Endothelial cell of umbilical vein (primary cell): ENCODE data around the gene MAP3K14. TPM values are rescaled to one million over a fixed set of nuclear protein-coding genes. Genes with fewer than 3 reads are reported as not detected.

Source experiments
- BruUV-seq: library from RNA; stranded (reverse); fragments of 400-500 nt; replicated peaks from 2 replicates; lab custom pipeline; 2021; lab: Mats Ljungman, UMichigan
- CTCF ChIA-PET: fragments of 300-600, 350-600 bp; sonication (Branson Sonifier 250); formaldehyde crosslinking; loops from one replicate; lab custom pipeline; 2021; ENCODE audit warnings: antibody characterized with exemption, inconsistent platforms; lab: Charles Lee
- POLR2A ChIA-PET: fragments of 300-600, 350-600 bp; sonication (Branson Sonifier 250); formaldehyde crosslinking; loops from one replicate; lab custom pipeline; 2021; ENCODE audit warnings: antibody characterized with exemption, inconsistent platforms; lab: Charles Lee
- DNase-seq: peaks from one replicate; pipeline ENCODE4 v3.0.0-alpha.2; 2011; ENCODE audit warnings: low read depth, low spot score
- FAIRE-seq: peaks from 2 replicates; lab custom pipeline; 2011; peaks lifted over from hg19 to GRCh38; lab: Jason Lieb, UNC
- H2AFZ ChIP-seq: 2 replicates; pipeline ENCODE4 v1.6.0; 2012; ENCODE audit warnings: low read depth, low read length, control low read depth, inconsistent platforms
- H3K27ac ChIP-seq: 2 replicates; pipeline ENCODE4 v1.5.1; 2011; ENCODE audit warnings: low read depth, mild to moderate bottlenecking, control low read depth, low read length, moderate library complexity; ENCODE audit not compliant: insufficient read depth
- H3K27me3 ChIP-seq, 2 experiments: 2 replicates each; pipeline versions ENCODE4 v1.6.0 to v1.6.1; 2011; ENCODE audit warnings: low read length in 2 of 2, mixed read lengths in 1 of 2; ENCODE audit not compliant: control insufficient read depth in 2 of 2, insufficient read depth in 2 of 2
- H3K36me3 ChIP-seq, 2 experiments: 2 replicates in 1 of 2; 3 replicates in 1 of 2; pipeline ENCODE4 v1.5.1; 2011; ENCODE audit warnings: low read length in 2 of 2, mild to moderate bottlenecking in 1 of 2, moderate library complexity in 1 of 2; ENCODE audit not compliant: control insufficient read depth in 2 of 2, insufficient read depth in 2 of 2; ENCODE audit errors: extremely low read depth in 1 of 2
- H3K4me1 ChIP-seq: 3 replicates; pipeline ENCODE4 v1.5.1; 2011; ENCODE audit warnings: mild to moderate bottlenecking, low read length; ENCODE audit not compliant: control insufficient read depth, insufficient read depth; ENCODE audit errors: extremely low read depth
- H3K4me2 ChIP-seq: 2 replicates; pipeline ENCODE4 v1.6.1; 2011; ENCODE audit warnings: low read length, control low read depth, mixed read lengths; ENCODE audit not compliant: insufficient read depth
- H3K4me3 ChIP-seq, 3 experiments: fragments of 200-600 bp in 1 of 3; sonication (generic), shearing (Covaris generic) in 1 of 3; replicated peaks in 1 of 3; 2 replicates each; pipeline ENCODE4 v1.5.1; 2011 to 2016; ENCODE audit warnings: control low read depth in 3 of 3, low read length in 3 of 3, mild to moderate bottlenecking in 2 of 3, inconsistent platforms in 1 of 3, low read depth in 1 of 3, moderate library complexity in 1 of 3; ENCODE audit not compliant: insufficient read depth in 1 of 3
- H3K79me2 ChIP-seq: 2 replicates; pipeline ENCODE4 v1.6.0; 2012; ENCODE audit warnings: low read length, inconsistent platforms; ENCODE audit not compliant: control insufficient read depth, insufficient read depth
- H3K9ac ChIP-seq: replicated peaks from 2 replicates; pipeline ENCODE3; 2011; ENCODE audit warnings: low read length, control low read depth; ENCODE audit not compliant: insufficient read depth; ENCODE audit errors: extremely low read depth
- H3K9me1 ChIP-seq: replicated peaks from 3 replicates; pipeline ENCODE4 v1.6.0; 2011; ENCODE audit warnings: mild to moderate bottlenecking, low read length; ENCODE audit not compliant: control insufficient read depth, insufficient read depth; ENCODE audit errors: extremely low read depth
- H3K9me3 ChIP-seq: replicated peaks from 2 replicates; pipeline ENCODE4 v1.5.1; 2012; ENCODE audit warnings: low read length, inconsistent platforms; ENCODE audit not compliant: control insufficient read depth, insufficient read depth
- H4K20me1 ChIP-seq: replicated peaks from 2 replicates; pipeline ENCODE3; 2011; ENCODE audit warnings: mild to moderate bottlenecking, low read length; ENCODE audit not compliant: control insufficient read depth, insufficient read depth; ENCODE audit errors: extremely low read depth
- EZH2 ChIP-seq: IDR thresholded peaks from 2 replicates; pipeline ENCODE4 v1.6.1; 2012; ENCODE audit warnings: borderline replicate concordance, low read depth, mild to moderate bottlenecking, moderate library complexity, low read length, inconsistent platforms; ENCODE audit not compliant: severe bottlenecking
- FOS ChIP-seq: IDR thresholded peaks from 2 replicates; pipeline ENCODE4 v1.6.1; 2011; ENCODE audit warnings: mild to moderate bottlenecking, low read length, moderate library complexity, borderline replicate concordance; ENCODE audit not compliant: insufficient read depth
- GATA2 ChIP-seq: IDR thresholded peaks from 2 replicates; pipeline ENCODE4 v1.7.0; 2011; ENCODE audit warnings: low read depth, mild to moderate bottlenecking, moderate library complexity, mixed read lengths, low read length; ENCODE audit not compliant: insufficient read length, insufficient read depth
- JUN ChIP-seq: IDR thresholded peaks from 2 replicates; pipeline ENCODE4 v1.6.1; 2011; ENCODE audit warnings: borderline replicate concordance, low read depth; ENCODE audit not compliant: insufficient read length, insufficient read depth
- MYC ChIP-seq: IDR thresholded peaks from one replicate; pipeline ENCODE4 v1.6.1; 2011; ENCODE audit warnings: mild to moderate bottlenecking, low read depth, low read length
- POLR2A ChIP-seq: IDR thresholded peaks from 2 replicates; pipeline ENCODE4 v1.6.1; 2012; ENCODE audit warnings: low read depth, mild to moderate bottlenecking, control low read depth, low read length
- POLR2AphosphoS5 ChIP-seq: IDR thresholded peaks from 2 replicates; pipeline ENCODE4 v1.6.1; 2012; ENCODE audit warnings: low read depth, mild to moderate bottlenecking, control low read depth, low read length, moderate library complexity; ENCODE audit not compliant: insufficient read depth
- dilution Hi-C: fragments of 300-500 bp; cut with MboI; formaldehyde crosslinking; loops from one replicate; pipeline ENCODE4 v1.15.0; 2019; ENCODE audit warnings: low sequenced_read_pairs; ENCODE audit not compliant: extremely low pct_ligation_motif_present
- intact Hi-C: fragments of 100-400 bp; cut with micrococcal nuclease; formaldehyde crosslinking; loops from one replicate; pipeline ENCODE4 v1.10.0; 2022
- polyA plus RNA-seq, 4 experiments: library from polyadenylated mRNA; depleted of rRNA in 3 of 4; stranded (reverse) in 3 of 4; unstranded in 1 of 4; fragments of >200 nt; gene quantifications; 2 replicates each; pipeline versions ENCODE4 v1.2.1 to v1.2.3, GENCODE V29; 2011 to 2012; ENCODE audit warnings: missing spikeins in 1 of 4
- total RNA-seq: library from RNA; stranded (reverse); gene quantifications from 2 replicates; pipeline ENCODE4 v1.2.3, GENCODE V29; 2021
- TF ChIP-seq, protein P1 (sequence below), 2 donors: IDR thresholded peaks; 1 replicate in 1 of 2; 2 replicates in 1 of 2; pipeline ENCODE4 v1.5.1; 2011; ENCODE audit warnings: low read length in 2 of 2, mild to moderate bottlenecking in 2 of 2, moderate library complexity in 2 of 2, control low read depth in 1 of 2, inconsistent platforms in 1 of 2, low read depth in 1 of 2; ENCODE audit not compliant: insufficient read depth in 1 of 2; ENCODE audit errors: extremely low read depth in 1 of 2
- TF ChIP-seq, protein P2 (sequence below): IDR thresholded peaks from 2 replicates; pipeline ENCODE4 v1.6.1; 2011; ENCODE audit not compliant: insufficient read depth, insufficient read length

The MAP3K14 gene
- total and polyA plus RNA-seq, 2 donors (not counting 3 experiments of a cell fraction or from before 2014, with no cell fraction given), result 5.4 to 9.8 TPM

DNA sequence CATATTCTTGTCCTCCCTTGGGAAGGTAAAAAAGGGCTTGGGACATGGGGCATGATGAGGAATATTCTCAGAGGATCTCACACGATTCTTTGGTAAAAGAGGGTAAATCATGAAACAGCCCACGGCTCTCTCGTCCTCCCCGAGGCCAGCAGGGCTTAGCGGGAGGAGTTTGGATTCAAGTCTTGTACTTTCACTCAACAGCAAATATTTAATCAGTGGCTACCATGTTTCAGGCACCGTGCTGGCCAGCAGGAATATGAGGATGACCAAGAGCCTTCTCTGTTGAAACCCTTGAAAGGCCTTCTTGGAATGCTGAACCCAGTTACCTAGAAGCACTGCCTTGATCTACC is 8.8 kb downstream of the MAP3K14 start:
- Histone ChIP-seq H4K20me1 (no peaks in the 10 kb centered on the region), H3K9me1 (no peaks in the 10 kb centered on the region), H2AFZ (no peak overlapping the region), H3K4me2 (no peak overlapping the region), H3K9me3 (no peaks in the 10 kb centered on the region), H3K27ac (peak overlapping the region; percentile 62), H3K9ac (no peak overlapping the region), H3K36me3 (peaks cover 0 to 7% of the 10 kb centered on the region in 2 experiments), H3K79me2 (peaks cover 74% of the 10 kb centered on the region), H3K4me1 (peaks cover 16% of the 10 kb centered on the region), H3K4me3 (no peak overlapping the region), H3K27me3 (no peaks in the 10 kb centered on the region)
- no TSS peak for BruUV-seq
- CTCF ChIA-PET, result interaction anchor here (1.0 to 4.2 kb wide), 8 partner anchors 15 to 173 kb away, joined by 3 to 27 read pairs (median 4); partner anchors contain the start of gene ACBD4
- intact Hi-C loops, result no loop called here
- DNase-seq, result no peak
- dilution Hi-C loops, result no loop called here
- TF ChIP-seq, protein P1, sequence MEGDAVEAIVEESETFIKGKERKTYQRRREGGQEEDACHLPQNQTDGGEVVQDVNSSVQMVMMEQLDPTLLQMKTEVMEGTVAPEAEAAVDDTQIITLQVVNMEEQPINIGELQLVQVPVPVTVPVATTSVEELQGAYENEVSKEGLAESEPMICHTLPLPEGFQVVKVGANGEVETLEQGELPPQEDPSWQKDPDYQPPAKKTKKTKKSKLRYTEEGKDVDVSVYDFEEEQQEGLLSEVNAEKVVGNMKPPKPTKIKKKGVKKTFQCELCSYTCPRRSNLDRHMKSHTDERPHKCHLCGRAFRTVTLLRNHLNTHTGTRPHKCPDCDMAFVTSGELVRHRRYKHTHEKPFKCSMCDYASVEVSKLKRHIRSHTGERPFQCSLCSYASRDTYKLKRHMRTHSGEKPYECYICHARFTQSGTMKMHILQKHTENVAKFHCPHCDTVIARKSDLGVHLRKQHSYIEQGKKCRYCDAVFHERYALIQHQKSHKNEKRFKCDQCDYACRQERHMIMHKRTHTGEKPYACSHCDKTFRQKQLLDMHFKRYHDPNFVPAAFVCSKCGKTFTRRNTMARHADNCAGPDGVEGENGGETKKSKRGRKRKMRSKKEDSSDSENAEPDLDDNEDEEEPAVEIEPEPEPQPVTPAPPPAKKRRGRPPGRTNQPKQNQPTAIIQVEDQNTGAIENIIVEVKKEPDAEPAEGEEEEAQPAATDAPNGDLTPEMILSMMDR (IDR thresholded peaks at IDR 0.05; ENCODE audit: extremely low read depth in 1 of 2, insufficient read depth in 1 of 2, low read depth in 1 of 2, low read length in 2 of 2), result no peak
- TF ChIP-seq, protein P2, sequence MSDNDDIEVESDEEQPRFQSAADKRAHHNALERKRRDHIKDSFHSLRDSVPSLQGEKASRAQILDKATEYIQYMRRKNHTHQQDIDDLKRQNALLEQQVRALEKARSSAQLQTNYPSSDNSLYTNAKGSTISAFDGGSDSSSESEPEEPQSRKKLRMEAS, result no peak
- TF ChIP-seq FOS, result no peak
- no peak for TF ChIP-seq POLR2A
- TF ChIP-seq MYC, result no peak
- no peak for TF ChIP-seq GATA2
- TF ChIP-seq JUN, result no peak
- TF ChIP-seq EZH2, result no peak
- TF ChIP-seq POLR2AphosphoS5, result no peak
- POLR2A ChIA-PET, result no interaction called here
- FAIRE-seq, result peak; percentile 8
